Heart right ventricle (tissue), 16 donors: ENCODE data around the gene FSD1. TPM values are rescaled to one million over a fixed set of nuclear protein-coding genes. Genes with fewer than 3 reads are reported as not detected.

ENCODE experiments used
- ATAC-seq, 8 donors: fragments of 200-7000 bp; cut with Tn5 transposase; one replicate each; pipeline ENCODE4 v1.9.1; 2020; ENCODE audit warnings: mild to moderate bottlenecking in 8 of 8, moderate library complexity in 8 of 8, moderate number of reproducible peaks in 1 of 8
- DNase-seq, 2 donors: peaks; one replicate each; pipeline ENCODE4 v3.0.0-alpha.2; 2020
- H3K27ac ChIP-seq, 10 donors: fragments of 200-600 bp; sonication (generic) in 2 of 10; one replicate each; pipeline versions ENCODE4 v1.5.0 to v1.8.0; 2020 to 2022; ENCODE audit warnings: mild to moderate bottlenecking in 3 of 10
- H3K27me3 ChIP-seq, 7 donors: fragments of 200-600 bp; one replicate each; pipeline ENCODE4 v1.8.0; 2021 to 2022; ENCODE audit warnings: mild to moderate bottlenecking in 2 of 7
- H3K36me3 ChIP-seq, 9 donors: fragments of 200-600 bp; sonication (generic) in 1 of 9; one replicate each; pipeline versions ENCODE4 v1.5.0 to v1.8.0; 2020 to 2022; ENCODE audit warnings: mild to moderate bottlenecking in 2 of 9
- H3K4me1 ChIP-seq, 9 donors: fragments of 200-600 bp; sonication (generic) in 1 of 9; one replicate each; pipeline versions ENCODE4 v1.5.0 to v1.8.0; 2020 to 2022; ENCODE audit warnings: mild to moderate bottlenecking in 4 of 9
- H3K4me3 ChIP-seq, 10 donors: fragments of 200-600 bp; sonication (generic) in 2 of 10; one replicate each; pipeline versions ENCODE4 v1.5.0 to v1.8.0; 2020 to 2022; ENCODE audit warnings: mild to moderate bottlenecking in 7 of 10, moderate library complexity in 2 of 10
- H3K9me3 ChIP-seq, 11 donors: fragments of 200-600 bp in 10 of 11; sonication (generic) in 2 of 11; one replicate each; pipeline versions ENCODE4 v1.5.0 to v1.8.0; 2013 to 2022; ENCODE audit warnings: mild to moderate bottlenecking in 2 of 11, control low read depth in 1 of 11, moderate library complexity in 1 of 11
- WGBS, 2 donors: extraction: QIAGEN DNeasy Blood & Tissue Kit; methylation state at CpG; one replicate each; pipeline ENCODE4 v1.1.7; 2013; ENCODE audit warnings: inconsistent platforms in 1 of 2; 5-methylcytosine and 5-hydroxymethylcytosine counted together
- intact Hi-C, 10 donors: fragments of 100-400 bp; cut with DNase I; formaldehyde crosslinking; loops; one replicate each; pipeline versions ENCODE4 v1.11.1 to v1.14.2; 2022
- polyA plus RNA-seq, 2 donors: library from polyadenylated mRNA; stranded (reverse); fragments of 200-250 nt; gene quantifications; one replicate each; pipeline ENCODE4 v1.2.3, GENCODE V29; 2013
- total RNA-seq, 10 donors: library from RNA; stranded (reverse); fragmentation: NEBNext Ultra II Directional in 3 of 10; extraction: Animal tissue kit (Norgen Biotek cat#: 25700) in 3 of 10; gene quantifications; one replicate each; pipeline versions ENCODE4 v1.2.1 to v1.2.4, GENCODE V29; 2021 to 2023
- TF ChIP-seq, protein P1 (sequence below), 9 donors: fragments of 200-600 bp; sonication (generic) in 2 of 9; IDR thresholded peaks; one replicate each; pipeline versions ENCODE4 v1.5.0 to v1.8.0; 2021 to 2022; ENCODE audit warnings: antibody characterized with exemption in 9 of 9, mild to moderate bottlenecking in 5 of 9, moderate library complexity in 1 of 9
- donor health status: Arrhythmogenic right ventricular cardiomyopathy.
- donor health status: ischemic (EF 13 %, LVEDD 7.1; RV severe dilation, severe dysfunction).
- donor health status: healthy with polysubstance abuse.
- donor health status: DM: no; HTN: yes; CAD: no.
- donor health status: DM: no; HTN: no; CAD: no.
- donor health status: ischemic (EF 25% LVEDD 6.9; RV normal size, moderate dysfunction).
- donor health status: ischemic (EF 25% LVEDD 5.7; RV mildly dilated, moderate dysfunction).
- donor health status: healthy.
- donor health status: DM: yes; HTN: yes; CAD: no.
- donor health status: Ischemic cardiomyopathy.
- donor health status: ischemic (EF 35%, LVEDD 5.7; RV mildly dilated, moderate dysfunction).
- donor health status: nonischemic (EF 11% LVEDD 7.7; RV severe dilation, severe dysfunction).
- donor health status: DM: yes; HTN: yes; CAD: no.
- donor health status: PGD.
- donor health status: ischemic (EF 29% LVEDD 5.4; RV normal size, mild dysfunction).
- donor health status: nonischemic (EF 23%, LVEDD 6.1; RV moderate dilation, normal function).

The FSD1 gene
- total and polyA plus RNA-seq, 12 donors: 0.10 to 0.25 TPM; not detected in 10

DNA sequence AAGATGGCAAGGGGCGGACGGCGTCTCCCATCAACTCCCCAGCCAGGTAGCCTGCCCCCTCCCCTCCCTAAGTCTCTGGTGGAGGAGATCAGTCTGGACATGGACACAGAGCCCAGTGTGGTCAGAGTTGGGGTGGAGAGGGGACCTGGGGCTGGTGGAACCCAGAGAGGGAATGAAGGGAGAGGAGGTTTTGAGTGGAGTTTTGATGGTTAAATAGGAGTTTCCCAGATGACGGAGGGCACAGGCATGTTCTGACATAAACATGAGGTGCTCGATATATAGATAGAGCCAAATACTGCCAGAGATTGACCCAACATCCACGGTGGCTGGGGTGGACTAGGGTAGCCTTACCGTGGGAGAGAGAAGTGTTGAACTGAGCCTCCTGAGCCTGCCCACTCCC is 14.1 kb downstream of the FSD1 start:
- DNase-seq (no peak), ATAC-seq (no peak)
- Histone ChIP-seq H3K27ac (no peak overlapping the region), H3K4me1 (peaks cover 0 to 13% (median 0%) of the 10 kb centered on the region in 9 donors), H3K27me3 (peaks cover 0 to 21% (median 0%) of the 10 kb centered on the region in 7 donors), H3K36me3 (no peaks in the 10 kb centered on the region), H3K9me3 (peaks cover 0 to 17% (median 0%) of the 10 kb centered on the region in 11 donors), H3K4me3 (no peak overlapping the region)
- TF ChIP-seq, protein P1, sequence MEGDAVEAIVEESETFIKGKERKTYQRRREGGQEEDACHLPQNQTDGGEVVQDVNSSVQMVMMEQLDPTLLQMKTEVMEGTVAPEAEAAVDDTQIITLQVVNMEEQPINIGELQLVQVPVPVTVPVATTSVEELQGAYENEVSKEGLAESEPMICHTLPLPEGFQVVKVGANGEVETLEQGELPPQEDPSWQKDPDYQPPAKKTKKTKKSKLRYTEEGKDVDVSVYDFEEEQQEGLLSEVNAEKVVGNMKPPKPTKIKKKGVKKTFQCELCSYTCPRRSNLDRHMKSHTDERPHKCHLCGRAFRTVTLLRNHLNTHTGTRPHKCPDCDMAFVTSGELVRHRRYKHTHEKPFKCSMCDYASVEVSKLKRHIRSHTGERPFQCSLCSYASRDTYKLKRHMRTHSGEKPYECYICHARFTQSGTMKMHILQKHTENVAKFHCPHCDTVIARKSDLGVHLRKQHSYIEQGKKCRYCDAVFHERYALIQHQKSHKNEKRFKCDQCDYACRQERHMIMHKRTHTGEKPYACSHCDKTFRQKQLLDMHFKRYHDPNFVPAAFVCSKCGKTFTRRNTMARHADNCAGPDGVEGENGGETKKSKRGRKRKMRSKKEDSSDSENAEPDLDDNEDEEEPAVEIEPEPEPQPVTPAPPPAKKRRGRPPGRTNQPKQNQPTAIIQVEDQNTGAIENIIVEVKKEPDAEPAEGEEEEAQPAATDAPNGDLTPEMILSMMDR (IDR thresholded peaks at IDR 0.05): no peak
- intact Hi-C loops: no loop called here
- 92 to 95% methylated on average over 7 of the region's 7 CpGs for WGBS, 2 donors

DNA sequence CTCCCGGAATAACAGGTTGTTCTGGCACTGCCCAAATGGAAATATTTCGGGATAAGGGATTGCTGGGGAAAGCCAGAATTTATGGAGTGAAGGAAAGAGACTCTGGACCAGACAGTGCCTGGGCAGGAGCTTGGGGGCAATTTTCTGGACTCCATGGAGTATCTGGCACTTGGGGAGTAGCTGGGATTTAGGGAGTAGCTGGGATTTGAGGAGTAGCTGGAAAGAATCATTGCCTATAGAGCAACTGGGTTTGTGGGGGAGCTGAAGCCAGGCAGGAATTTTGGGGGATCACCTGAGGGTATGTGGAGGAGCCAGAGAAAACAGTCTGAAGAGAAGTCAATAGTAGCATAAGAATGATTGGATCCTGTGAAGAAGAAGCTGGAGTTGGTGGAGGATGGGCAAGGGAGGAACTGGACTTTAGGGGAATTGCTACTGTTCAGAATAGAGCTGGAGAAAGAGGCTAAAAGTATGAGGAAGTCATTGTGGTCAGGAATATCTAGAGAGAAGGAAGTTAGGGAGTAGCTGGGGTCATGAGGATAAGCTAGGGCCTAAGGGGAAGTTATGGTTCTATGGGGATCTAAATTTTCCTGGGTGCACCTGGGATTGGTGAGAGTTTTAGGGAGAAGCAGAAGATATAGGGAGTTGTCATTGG is 14.8 kb downstream of the FSD1 start:
- H3K9me3 ChIP-seq: peaks cover 0 to 17% (median 0%) of the 10 kb centered on the region in 11 donors
- H3K4me3 ChIP-seq: no peak overlapping the region
- H3K36me3 ChIP-seq: no peaks in the 10 kb centered on the region
- TF ChIP-seq, protein P1 (IDR thresholded peaks at IDR 0.05): no peak
- peaks cover 0 to 8% (median 0%) of the 10 kb centered on the region in 9 donors for H3K4me1 ChIP-seq
- WGBS, 2 donors: 93 to 95% methylated on average over 2 of the region's 2 CpGs
- peaks cover 0 to 21% (median 0%) of the 10 kb centered on the region in 7 donors for H3K27me3 ChIP-seq
- DNase-seq (no peak), ATAC-seq (no peak)
- intact Hi-C loops: no loop called here
- no peak overlapping the region for H3K27ac ChIP-seq

DNA sequence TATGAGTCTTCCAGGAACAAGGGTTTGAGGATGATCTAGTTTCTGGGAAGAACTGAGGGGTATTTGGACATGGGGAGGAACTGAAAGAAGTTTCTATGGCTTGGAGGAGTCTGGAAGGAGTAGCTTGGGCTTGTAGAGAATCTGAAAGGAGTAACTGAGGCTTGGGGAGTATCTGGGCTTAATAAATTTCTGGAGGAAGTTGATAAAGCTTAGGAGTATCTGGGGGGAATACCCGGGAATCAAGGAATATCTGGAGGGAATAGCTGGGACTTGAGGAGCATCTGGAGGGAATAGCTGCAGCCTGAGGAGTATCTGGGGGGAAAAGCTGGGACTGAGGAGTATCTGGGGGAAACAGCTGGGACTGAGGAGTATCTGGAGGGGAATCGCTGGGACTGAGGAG is 16.0 kb downstream of the FSD1 start:
- no peak for DNase-seq
- Histone ChIP-seq H3K36me3 (no peaks in the 10 kb centered on the region), H3K27ac (no peak overlapping the region), H3K4me1 (no peaks in the 10 kb centered on the region), H3K4me3 (no peak overlapping the region), H3K27me3 (peaks cover 0 to 21% (median 0%) of the 10 kb centered on the region in 7 donors), H3K9me3 (peaks cover 0 to 17% (median 0%) of the 10 kb centered on the region in 11 donors)
- intact Hi-C loops: loop anchor here in 1 of 10 donors (10.0 kb wide), 1 partner anchor 46 kb away; the partner anchor contains the start of gene SHD
- TF ChIP-seq, protein P1 (IDR thresholded peaks at IDR 0.05): no peak
- WGBS, 2 donors: 95 to 98% methylated on average over 2 of the region's 2 CpGs
- ATAC-seq: no peak

DNA sequence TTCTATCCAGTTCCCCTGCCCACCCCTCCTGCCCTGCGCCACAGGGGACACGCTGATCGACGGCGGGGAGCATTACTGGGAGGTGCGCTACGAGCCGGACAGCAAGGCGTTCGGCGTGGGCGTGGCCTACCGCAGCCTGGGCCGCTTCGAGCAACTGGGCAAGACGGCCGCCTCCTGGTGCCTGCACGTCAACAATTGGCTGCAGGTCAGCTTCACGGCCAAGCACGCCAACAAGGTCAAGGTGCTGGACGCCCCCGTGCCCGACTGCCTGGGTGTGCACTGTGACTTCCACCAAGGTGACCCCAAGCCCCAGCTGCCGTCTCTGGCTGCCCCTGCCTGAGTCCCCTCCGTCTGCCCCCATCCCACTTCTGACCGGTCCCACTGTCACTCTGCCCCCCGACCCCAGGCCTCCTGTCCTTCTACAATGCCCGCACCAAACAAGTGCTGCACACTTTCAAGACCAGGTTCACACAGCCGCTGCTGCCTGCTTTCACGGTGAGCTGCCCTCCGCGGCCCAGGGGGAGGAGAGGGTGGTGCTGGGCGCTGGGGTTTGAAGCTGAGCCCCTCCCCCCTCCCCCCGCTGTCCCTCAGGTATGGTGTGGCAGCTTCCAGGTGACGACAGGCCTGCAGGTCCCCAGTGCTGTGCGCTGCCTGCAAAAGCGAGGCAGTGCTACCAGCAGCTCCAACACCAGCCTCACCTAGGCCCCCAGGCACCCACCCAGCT is 18.7 kb downstream of the FSD1 start:
- H3K36me3 ChIP-seq: no peaks in the 10 kb centered on the region
- DNase-seq (no peak), ATAC-seq (no peak)
- no peak overlapping the region for H3K27ac ChIP-seq
- TF ChIP-seq, protein P1 (IDR thresholded peaks at IDR 0.05): no peak
- no peak overlapping the region for H3K4me3 ChIP-seq
- peaks cover 0 to 17% (median 0%) of the 10 kb centered on the region in 11 donors for H3K9me3 ChIP-seq
- intact Hi-C loops: loop anchor here in 1 of 10 donors (10.0 kb wide), 1 partner anchor 48 kb away; the partner anchor contains the start of gene SHD
- 80 to 82% methylated on average over 37 of the region's 37 CpGs for WGBS, 2 donors
- peaks cover 0 to 16% (median 0%) of the 10 kb centered on the region in 7 donors for H3K27me3 ChIP-seq
- peaks cover 0 to 15% (median 14%) of the 10 kb centered on the region in 9 donors for H3K4me1 ChIP-seq
